DLD1 (cell line): ENCODE measurements around the gene GRAMD2A.
"Not testable (repeated sequence)": the region's sequence is repeated elsewhere in the genome, so short reads cannot be mapped to it uniquely, and the experiment has no call there.

ENCODE experiments used
- in situ Hi-C: cut with HindIII; loops from 2 replicates; pipeline ENCODE4 v1.10.0; 2017; ENCODE audit warnings: low sequenced_read_pairs

GRAMD2A gene

DNA sequence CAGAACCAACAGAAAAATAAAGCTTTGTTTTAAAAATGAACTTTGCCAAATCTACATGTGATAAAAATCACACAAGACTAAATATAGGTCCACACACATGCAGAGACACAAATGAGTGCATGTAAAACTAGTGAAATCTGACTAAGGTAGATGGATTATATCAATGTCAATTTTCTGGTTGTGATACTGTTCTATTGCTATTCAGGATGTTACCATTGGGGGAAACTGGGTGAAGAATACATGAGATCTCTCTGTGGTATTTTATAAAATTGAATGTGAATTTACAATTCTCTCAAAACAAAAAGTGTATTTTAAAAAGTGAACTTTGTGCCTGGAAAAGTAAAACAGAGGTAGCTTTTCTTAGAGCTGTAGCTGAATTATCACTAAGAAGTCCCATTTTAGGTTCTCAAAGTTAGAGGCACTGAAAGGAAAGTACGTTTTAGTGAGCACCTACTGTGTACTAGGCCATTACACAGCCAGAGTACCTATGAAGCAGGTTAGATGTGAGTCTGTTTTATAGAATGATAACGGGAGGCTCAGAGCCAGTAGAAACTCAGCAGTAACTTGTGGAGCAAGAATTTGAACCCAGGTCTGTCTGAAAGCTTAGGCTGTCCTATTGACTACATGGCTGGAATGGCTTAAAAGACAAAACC, 8.2 kb downstream of the GRAMD2A start:
- in situ Hi-C loops, result no loop called here

DNA sequence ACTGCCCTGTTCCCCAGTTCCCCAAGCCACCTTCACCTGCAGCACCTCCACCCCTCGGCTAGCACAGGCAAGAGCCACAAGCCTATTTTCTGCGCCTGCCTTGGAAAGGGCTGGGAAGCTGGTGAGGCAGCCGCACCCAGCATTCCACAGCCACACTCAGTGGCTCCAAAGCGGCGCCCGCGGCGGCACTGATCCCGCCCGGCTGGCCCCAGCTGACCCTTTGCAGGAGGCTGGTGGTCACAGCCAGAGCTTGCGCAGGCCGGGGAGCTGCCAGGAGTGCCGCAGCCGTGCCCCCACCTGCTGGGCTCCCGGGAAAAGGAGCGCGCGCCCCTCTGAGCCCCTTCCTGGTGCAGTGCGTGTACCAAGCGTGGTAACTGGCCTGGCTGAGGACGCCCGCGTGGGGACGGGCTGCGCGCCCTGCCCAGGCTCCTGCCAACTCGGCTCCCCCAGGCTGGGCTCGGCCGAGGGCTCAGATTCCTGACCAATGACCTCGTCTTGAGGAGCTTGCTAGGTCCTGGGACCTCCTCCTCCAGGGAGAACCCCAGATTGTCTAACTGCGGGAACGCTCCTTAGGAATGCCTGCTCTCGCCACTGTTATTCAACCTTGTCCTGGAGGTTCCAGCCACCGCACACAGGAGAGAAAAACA, 13.3 kb downstream of the GRAMD2A start:
- in situ Hi-C loops, result no loop called here

DNA sequence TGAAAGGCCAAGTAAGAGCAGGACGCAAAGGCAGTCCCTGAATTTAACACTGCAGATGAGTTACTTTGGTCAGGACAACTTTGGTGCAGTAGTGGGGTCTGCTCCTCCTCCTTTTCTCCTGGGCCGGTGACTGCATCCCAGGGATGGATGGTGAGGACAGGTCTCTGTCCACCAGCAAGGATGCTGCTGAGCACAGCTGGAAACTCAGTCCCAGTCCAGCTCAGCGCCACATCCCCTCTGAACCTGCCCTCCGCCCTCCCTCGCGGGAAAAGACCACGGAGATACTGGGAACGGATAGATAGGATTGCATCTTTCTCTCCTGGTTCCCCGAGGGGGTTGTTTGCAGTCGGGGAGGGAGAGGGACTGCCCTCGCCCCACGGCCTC, 13.8 kb downstream of the GRAMD2A start:
- in situ Hi-C loops, result no loop called here

DNA sequence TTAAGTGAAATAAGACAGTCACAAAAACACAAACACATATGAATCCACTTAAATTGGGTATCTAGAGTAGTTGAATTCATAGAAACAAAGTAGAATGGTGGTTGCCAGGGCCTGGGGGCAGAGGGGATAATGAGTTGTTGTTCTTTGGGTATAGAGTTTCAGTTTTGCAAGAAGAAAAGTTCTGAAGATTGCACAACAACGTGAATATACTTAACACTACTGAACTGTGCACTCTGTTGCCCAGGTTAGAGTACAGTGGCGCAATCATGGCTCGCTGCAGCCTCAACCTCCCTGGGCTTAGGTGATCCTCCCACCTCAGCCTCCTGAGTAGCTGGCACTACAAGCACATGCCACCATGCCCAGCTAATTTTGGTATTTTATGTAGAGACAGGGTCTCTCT, 14.9 kb downstream of the GRAMD2A start:
- in situ Hi-C loops, result no loop called here

DNA sequence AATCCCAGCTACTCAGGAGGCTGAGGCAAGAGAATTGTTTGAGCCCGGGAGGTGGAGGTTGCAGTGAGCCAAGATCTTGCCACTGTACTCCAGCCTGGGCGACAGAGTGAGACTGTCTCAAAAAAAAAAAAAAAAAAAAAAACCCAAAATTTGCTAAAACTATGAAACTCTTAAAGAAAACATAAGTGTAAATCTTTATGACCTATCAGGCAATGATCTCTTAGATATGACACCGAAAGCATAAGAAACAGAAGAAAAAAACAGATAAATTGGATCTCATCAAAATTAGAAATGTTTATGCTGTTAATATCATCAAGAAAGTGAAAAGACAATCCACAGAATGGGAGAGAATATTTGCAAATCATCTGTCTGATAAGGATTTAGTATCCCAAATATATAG, 15.3 kb downstream of the GRAMD2A start:
- in situ Hi-C loops, result no loop called here

DNA sequence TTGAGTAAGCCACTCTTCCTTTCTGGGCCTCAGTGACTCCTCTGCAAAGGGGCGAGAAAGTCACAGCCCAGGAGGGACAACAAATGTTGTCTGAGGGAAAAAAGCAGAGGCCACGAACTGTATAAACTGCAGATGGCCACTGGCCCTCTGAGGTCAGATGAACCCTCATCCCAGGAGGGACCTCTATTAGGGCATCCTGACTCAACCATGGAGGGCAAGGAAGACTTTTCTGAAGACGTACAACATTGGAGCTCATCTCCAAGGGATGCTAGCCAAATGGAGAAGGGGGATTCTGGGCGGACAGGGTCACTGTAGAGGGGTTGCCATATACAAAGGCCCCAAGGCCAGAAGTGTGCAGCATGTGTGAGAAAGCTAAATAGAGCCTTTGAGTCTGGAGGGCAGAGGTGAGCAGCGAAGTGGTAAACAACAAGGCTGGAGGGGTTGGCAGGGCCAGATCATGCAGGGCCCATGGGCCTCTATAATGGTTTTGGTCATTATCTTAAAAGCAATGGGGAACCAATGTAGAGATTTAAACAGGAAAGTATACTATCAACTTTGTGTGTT, 16.7 kb downstream of the GRAMD2A start:
- in situ Hi-C loops, result no loop called here

DNA sequence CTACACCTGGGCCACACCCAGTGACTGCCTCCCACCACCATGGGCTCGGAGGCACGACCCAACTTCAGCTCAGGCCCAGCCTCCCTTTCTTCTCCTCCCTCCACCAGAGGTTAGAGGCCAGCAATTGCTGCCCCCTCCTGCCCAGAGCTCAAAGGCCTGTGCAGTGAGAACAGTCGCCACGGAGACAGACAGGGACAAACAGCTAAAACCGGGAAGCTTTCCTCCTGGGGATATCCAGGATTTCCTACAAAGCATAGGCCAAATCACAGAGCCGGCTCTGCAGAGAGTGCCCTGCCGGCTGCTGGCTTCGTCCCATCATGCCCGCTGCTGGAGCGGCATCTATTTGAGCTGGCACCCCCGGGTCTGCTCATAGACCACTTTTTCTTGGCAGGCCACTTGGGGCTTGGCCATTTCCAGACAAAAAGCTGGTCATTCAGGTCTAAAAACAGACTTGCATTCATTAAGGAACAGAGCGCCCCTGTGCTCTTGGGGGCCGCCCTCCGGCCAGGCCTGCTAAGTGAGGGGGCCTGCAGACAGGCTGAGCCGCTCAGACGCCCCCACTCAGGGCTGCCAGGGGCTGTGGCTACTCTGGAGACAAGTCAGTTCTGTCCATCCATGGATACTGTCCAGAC, 17.5 kb downstream of the GRAMD2A start:
- in situ Hi-C loops, result no loop called here

DNA sequence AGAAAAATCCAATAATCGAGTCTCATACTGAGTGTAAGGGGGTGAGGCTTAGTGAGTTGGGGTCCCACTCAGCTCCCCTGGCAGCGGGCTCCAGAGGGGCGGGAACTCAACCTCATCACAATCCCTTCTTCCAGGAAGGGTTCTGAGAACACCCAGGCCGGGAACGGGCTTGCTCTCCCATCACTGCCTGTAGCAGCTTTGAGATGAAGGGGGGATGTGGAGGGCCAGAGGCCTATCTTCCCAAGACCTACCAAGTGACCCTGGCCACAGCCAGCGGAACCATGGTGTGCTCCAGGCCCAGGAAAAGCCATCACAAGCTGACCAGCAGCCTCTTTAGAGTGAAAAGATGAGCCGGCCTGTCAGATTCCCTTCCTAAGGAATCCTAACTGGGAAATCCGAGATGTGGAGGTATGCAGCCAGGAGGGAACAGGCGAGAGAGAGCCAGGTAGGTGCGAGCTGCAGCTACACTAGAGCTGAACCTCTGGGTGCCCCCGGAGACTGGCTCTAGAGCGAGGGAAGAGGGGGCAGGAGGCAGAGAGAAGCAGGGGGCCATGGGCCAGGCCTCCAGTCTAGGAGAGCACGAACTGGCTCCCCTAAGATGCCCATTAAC, 18.5 kb downstream of the GRAMD2A start:
- in situ Hi-C loops, result no loop called here

DNA sequence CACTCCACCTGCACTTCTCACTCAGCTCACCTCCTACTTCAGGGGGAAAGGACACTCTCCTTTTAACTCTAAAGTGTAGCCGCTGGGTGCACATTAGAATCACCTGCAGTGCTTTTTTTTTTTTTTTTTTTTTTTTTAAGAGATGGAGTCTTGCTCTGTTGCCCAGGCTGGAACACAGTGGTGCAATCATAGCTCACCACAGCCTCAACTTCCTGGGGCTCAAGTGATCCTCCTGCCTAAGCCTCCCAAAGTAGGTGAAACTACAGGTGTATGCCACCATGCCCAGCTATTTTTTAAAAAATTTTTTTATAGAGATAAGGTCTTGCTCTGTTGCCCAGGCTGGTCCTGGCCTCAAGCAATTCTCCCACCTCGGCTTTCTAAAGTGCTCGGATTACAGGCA, 20.8 kb downstream of the GRAMD2A start:
- in situ Hi-C loops, result no loop called here

DNA sequence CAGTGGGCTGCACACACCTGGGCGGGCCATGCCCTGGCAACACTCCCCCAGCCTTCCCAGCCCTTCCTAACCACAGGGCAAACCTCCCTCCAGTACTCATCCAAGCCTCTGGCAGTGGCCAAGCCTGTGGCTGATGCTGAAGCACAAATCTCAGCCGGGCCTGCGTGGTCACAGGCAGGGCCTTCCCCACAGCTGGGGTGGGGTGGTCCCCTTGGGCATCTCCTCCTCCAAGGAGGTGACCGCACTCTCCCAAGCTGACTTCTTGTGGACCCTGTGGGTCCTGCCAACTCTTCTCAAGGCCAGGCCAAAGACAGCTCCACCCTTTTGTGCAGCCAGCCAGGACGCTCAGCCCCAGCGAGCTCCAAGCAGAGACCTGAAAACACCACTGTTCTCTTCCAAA, 21.4 kb downstream of the GRAMD2A start:
- in situ Hi-C loops, result no loop called here

DNA sequence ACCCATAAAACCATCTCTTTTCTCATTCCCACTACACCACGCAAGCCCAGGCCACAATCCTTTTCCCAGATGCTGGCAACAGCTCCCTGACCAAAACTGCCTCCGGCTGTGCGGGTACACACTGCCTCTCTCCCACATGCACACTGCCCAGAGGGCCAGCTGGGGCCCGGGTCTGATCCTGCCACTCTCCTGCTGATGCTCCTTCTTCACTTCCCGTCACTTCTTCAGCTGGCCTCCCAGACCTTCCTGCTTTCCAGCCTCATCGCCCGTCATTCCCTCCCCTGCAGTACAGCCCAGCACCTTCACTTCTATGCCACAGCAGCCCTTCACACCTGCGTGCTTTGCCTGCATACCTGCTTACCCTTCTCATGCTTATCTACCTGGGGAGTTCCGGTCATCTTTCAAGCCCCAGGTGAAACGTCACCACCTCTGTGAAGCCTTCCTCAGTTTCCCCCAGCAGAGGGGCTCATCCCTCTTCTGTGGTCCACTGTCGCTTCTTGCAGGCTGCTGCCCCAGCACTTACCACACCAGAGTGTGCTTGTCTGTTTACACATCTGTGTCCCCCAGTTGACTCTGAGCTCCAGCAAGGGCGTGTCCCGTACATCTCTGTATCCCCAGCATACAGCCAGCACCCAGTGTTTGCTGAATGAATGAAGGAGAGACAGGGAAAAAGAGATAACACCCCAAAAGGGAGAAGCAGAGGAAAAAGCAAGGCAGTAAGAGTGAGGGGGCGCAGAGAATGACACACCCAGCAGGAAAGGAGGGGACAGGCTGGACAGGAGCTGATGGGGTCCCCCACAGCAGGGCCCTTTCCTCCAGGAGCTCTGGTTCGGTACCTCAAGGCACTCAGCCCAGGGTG, 22.2 kb downstream of the GRAMD2A start:
- in situ Hi-C loops, result no loop called here

DNA sequence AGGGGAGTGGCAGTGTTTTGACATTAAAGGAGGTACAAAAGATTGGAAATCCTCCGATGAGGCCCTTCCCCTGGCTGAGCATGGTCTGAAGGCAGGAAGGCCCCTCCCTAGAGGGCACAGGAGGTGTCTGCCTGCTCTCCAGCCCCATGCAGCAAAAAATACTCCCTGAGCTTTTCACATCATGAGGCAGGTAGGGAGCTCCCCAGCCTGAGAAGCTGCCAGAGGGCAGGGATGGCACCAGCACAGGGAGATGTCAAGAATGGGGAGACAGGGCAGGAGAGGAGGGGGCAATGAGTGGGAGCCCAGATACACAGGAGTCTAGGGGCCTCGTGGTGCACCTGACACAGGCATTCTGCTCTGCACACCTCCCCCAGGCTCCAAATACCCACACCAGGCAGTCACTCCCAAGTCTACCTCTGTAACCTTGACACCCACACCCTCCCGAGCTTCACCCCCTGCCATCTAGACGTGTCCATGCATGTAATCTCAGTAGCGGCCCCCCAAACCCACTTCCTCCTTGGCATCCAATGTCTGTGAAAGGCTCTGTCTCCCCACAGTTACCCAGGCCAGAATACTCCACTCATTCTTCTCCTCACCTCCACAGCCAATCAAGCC, 22.9 kb downstream of the GRAMD2A start:
- in situ Hi-C loops, result no loop called here

DNA sequence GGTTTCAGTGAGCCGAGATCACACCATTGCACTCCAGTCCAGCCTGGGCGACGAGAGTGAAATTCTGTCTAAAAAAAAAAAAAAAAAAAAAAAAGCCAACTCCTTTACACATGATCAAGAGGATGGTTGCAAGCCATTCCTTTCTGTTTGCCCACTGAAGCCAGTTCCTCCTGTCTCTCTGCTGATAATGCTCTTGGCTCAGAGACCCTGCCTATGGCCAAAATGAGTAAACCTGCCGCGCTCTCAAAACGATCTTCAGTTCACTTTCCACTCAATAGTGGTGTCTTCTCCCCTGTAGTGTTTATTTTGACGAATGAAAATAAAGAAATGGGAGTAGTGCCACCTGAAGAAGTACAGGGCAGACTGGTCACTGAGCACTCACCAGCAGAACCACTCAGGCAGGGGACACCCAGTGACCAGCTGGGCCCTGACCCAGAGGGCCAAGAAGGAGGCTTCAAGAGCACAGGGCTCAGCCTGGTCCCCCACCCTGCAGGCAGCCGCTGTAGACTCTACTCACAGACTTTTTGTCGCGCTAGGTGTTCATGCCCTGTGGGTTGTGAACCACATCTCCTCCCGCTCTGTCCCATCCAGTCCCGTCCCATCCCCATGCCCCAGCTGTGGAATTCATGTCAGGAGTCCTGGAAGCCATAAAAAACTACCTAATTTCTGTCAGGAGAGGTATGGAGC, 23.6 kb downstream of the GRAMD2A start:
- in situ Hi-C loops, result no loop called here

DNA sequence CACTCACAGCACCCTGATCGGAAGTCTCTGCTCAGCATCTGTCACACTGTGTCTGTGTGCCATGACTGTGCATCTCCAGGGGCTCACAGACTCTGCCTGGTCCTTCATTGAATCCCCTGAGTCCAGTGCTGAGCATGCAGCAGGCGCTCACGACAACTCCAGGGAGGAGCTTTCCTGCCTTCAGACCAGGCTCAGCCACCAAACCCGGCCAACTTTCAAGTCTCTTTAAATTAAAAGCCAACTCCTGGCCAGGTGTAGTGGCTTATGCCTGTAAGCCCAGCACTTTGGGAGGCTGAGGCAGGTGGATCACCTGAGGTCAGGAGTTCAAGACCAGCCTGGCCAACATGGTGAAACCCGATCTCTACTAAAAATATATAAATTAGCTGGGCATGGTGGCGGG, 24.2 kb downstream of the GRAMD2A start:
- in situ Hi-C loops, result no loop called here

DNA sequence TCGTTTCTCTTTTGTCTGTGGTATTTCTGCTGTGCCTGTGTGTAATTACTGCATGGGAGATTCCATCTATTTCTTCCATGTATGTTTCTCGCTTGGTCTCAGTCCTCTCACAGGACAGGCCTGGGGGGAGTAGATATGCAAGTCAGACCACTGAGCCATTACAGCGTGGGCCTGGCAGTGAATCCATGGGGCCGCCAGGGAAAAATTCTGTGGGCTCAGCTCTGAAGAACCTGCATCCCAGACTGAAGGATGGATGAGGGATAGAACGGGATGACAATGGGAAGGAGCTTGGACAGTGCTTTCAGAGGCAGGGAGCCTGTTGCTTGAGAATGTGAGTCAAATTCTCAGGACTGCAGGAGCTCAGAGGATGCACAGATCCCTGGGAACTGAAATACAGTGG, 24.8 kb downstream of the GRAMD2A start:
- in situ Hi-C loops, result no loop called here

DNA sequence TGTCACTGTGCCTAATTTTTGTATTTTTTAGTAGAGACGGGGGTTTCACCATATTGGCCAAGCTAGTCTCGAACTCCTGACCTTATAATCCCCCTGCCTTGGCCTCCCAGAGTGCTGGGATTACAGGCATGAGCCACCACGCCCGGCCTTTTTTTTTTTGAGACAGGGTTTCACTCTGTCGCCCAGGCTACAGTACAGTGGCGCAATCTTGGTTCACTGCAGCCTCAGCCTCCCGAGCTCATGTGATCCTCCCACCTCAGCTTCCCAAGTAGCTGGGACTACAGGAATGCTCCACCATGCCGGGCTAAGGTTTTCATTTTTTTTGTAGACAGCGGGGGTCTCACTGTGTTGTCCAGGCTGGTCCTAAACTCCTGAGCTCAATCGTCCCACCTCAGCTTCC, 25.6 kb downstream of the GRAMD2A start:
- in situ Hi-C loops, result not testable (repeated sequence)

DNA sequence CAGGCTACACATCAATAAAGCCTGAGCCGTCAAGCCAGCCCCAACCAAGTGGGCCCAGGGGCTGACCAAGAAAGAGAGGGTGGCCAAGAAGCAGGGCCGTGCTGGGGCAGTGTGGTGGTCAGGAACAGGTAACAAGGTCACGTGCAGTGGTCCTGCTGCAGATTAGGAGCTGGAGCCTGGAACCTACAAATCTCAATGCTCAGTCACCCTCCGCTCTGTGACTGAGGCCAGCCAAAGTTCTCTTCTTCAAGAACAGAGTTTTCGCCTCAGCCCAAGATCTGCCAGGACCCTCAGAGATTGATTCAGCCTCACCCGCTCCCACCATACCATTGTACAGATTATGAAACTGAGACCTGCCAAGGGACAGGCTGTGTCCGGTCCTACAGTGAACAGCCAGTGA, 26.9 kb downstream of the GRAMD2A start:
- in situ Hi-C loops, result no loop called here

DNA sequence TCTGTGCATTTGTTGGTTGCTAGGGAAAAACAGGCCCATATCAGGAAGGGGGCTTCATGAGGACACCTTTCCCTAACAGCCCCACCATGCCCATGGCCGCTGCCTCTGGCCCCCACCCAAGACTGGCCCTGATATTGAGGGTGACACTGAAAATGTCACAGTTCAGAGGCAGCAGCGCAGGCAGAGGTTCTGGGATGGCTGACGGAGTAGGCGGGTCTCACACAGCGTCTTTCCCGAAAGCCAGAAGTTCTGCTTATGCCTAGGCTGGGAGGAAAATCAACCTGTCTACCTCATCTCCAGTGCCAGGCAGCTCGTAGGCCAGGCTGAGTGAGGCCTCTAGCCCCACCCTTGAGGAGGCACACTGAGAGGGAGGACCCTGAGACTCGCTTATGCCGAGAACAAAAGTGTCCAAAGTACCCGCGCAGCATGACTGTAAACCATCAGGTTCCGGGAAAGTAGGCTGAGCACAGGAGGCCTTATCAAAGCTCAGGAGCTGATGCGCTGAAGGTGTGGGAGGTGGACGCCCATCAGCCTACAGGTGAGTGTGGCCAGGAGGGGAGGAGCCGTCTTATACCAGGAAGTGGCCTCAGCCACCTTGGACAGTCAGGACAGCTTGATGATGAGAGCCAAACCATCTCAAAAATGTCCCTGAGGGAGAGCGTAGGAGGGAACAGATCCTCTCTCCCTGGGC, 27.5 kb downstream of the GRAMD2A start:
- in situ Hi-C loops, result no loop called here

DNA sequence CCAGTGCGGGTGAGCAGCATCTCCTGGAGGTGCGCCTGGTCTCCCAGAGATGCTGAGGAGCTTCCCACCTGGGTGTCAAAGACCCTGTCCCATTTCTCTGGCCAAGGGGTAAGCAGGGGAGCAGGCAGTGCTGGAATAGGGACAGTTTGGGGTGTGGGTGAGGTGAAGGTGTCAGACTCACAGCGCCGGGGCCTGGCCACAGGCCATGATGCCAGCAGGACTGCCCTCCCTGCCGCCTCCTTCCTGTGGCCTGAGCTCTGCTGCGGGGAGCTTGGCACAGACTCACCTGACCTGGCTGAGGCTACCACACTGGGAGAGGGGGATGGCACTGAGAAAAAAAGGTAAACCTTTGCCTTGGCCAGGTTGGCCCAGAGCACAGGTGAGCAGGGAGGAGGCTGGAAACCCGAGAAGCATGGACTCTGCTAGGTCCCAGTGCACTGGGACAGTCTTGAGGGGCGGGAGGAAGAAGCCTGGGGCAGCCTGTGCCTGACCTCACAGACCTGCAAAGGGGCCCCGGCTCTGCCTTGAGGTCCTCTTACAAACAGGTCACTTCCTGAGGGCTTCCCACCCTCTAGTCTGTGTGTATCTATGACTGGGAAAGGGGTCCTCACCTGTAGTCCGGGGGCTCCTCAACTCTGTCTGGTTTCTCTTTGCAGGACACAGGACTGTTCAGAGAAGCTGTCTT, 28.2 kb downstream of the GRAMD2A start:
- in situ Hi-C loops, result no loop called here
